NCI-H146 (cell line): ENCODE results near the gene DPP6.
"Not testable (repeated sequence)": the region's sequence is repeated elsewhere in the genome, so short reads cannot be mapped to it uniquely, and the experiment has no call there.

Experiments used
- DNase-seq: peaks from one replicate; lab custom pipeline; 2025; lab: John Stamatoyannopoulos, UW

Gene DPP6

DNA sequence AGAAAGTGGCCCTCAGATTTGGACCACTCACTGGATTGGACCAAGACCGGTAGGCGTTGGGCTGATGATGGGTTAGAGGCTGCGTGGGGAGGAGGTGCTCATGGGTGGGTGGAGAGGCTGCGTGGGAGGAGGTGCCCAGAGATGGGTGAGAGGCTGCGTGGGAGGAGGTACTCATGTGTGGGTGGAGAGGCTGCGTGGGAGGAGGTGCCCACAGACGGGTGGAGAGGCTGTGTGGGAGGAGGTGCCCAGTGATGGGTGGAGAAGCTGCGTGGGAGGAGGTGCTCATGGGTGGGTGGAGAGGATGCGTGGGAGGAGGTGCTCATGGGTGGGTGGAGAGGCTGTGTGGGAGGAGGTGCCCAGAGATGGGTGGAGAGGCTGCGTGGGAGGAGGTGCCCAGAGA, 604.4 kb downstream of the DPP6 start:
- no peak for DNase-seq

GRCh38 chr7:154666768-154667167, 614.6 kb downstream of the DPP6 start:
- no peak for DNase-seq

DNA sequence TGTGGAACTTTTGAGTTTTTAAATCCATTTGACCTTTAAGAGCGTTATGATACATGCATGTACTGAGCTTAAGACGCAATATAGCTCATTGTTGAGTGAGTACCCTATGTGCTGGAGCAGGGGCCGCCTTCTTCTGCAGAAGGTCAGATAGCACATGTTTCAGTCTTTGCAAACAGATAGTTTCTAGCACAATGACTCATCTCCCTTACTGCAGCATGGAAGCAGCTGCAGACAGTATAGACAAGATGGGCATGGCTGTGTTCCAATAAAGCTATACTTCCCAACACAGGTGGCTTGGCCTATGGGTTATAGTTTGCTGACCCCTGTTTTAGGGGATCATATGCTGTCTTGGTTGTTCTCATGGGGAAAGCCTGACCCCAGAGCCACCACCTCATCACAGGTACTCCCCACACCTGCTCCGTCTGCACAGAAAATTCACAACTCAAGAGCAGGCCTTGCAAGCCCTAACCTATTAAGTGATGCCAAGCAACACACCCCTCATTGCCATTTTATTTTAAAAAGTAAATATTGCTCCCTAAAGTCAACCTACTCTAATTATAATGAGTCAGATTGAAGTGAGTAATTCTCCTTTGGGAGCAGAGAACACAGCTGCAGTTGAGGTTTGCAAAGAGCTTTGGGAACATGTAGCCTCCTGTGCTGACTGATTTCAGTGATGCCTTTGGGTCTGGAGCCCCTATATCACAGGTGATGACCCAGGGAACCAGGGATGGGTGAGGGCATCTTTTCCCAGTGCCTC, 620.6 kb downstream of the DPP6 start:
- DNase-seq, result peak; percentile 21

DNA sequence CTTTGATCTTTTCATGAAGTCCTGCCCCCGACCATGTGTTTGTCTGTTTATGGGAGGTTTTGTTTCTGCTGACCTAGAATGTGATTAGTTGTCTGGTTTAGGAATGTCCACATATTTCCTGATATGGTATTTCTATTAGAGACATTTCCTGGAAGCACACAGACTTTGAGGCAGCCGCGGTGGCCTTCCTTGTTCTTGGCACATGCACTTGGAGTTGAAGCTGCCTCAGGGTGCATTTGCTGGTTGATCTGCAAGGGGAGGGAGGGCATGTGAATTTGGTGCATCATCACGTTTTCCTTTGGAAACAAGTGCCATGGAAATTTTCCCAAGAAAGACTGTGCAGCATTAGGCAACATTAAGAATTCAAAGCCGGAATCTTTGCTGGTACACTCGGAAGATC, 622.0 kb downstream of the DPP6 start:
- no peak for DNase-seq

- no peak for DNase-seq
Measured at GRCh38 chr7:154675560-154675959, 623.4 kb downstream of the DPP6 start.

DNA sequence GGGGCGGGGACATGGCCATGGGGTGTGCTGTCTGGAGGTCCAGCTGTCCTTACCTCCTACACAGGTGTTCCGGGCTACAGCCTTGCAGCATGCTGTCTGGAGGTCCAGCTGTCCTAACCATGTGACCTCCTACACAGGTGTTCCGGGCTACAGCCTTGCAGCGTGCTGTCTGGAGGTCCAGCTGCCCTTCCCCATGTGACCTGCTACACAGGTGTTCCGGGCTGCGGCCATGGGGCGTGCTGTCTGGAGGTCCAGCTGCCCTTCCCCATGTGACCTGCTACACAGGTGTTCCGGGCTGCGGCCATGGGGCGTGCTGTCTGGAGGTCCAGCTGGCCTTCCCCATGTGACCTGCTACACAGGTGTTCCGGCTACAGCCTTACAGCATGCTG, 623.8 kb downstream of the DPP6 start:
- DNase-seq, result peak; percentile 14

DNA sequence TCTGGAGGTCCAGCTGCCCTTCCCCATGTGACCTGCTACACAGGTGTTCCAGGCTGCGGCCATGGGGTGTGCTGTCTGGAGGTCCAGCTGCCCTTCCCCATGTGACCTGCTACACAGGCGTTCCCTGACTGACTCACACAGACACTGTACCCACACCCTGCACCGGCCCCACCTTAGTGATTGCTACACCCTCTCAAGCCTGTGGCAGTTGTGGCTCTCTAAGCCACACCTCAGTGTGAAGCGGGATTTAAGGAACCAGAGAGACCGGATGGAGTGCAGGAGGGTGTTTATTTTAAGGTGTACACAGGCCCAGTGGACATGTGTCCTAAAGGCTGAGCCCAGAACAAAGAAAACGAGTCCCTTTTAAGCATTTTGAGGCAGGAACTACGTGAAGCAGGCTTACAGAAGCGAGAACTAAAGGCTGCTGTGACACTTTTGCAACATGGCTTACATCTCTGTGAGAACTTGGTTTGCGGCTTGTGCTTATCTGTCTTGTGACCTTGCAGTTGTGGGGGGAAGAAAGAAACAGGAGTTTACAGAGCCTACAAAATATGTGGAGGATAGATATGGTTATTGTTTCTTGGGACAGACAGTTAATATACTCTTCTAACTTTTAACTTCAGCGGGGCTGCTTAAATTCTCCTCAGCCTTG, 624.4 kb downstream of the DPP6 start:
- no peak for DNase-seq

DNA sequence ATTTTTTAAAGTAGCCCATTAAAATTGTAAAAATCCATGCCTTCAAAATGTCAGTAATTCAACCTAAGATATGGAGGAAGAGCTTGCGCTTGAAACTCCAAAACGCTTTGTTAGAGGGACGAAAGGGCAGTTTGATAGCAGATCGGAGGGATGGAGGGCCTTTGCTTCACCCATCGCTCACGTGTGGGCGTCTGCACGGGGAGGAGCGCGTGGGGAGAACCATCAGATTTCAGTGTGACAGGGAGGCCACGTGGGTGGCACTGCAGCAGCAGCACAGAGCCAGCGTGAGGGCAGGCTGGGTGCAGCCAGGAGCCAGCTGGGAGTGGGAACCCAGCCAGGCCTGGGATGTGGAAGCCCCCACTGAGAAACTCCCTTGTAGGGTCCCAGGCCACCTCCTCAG, 625.3 kb downstream of the DPP6 start:
- no peak for DNase-seq

DNA sequence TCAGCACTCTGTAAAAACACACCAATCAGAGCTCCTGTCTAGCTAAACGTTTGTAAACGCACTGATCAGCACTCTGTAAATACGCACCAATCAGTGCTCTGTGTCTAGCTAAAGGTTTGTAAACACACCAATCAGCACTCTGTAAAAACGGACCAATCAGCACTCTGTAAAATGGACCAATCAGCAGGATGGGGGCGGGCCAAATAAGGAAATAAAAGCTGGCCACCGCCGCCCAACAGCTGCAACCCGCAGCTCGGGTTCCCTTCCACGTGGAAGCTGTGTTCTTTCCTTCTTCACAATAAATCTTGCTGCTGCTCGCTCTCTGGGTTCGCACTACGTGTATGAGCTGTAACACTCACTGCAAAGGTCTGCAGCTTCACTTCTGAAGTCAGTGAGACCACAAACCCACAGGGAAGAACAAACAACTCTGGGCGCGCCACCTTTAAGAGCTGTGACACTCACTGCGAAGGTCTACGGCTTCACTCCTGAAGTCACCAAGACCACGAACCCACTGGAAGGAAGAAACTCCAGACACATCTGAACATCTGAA, 625.9 kb downstream of the DPP6 start:
- DNase-seq, result not testable (repeated sequence)

- no peak for DNase-seq
Measured at GRCh38 chr7:154679379-154680053, 627.3 kb downstream of the DPP6 start.

GRCh38 chr7:154680894-154681659, 628.9 kb downstream of the DPP6 start:
- no peak for DNase-seq

- no peak for DNase-seq
Measured at GRCh38 chr7:154682003-154682402, 629.8 kb downstream of the DPP6 start.

GRCh38 chr7:154684666-154685563, 632.7 kb downstream of the DPP6 start:
- DNase-seq, result peak; percentile 78

GRCh38 chr7:154685564-154685901, 633.3 kb downstream of the DPP6 start:
- DNase-seq, result no peak

DNA sequence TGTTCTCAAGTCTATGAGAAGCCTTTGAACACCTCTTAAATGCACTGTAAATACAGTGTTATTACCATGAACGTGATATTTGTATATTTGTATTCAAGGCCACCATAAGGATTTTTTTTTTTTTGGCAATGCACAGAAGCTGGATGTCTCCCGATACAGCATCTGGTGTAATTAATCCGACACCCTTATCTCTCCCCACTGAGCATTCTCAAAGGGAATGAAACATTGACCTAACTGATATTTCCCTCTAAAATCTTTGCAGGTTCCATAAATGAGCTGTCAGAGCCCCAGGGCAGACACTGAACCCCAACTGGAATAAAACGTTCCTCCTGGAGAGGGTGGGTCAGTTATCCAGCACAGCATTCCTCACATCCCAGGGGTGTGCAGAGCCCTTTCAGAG, 634.1 kb downstream of the DPP6 start:
- DNase-seq, result peak; percentile 54

GRCh38 chr7:154688952-154689351, 636.8 kb downstream of the DPP6 start:
- no peak for DNase-seq

- DNase-seq, result no peak
Measured at GRCh38 chr7:154690411-154690810, 638.2 kb downstream of the DPP6 start.

GRCh38 chr7:154693661-154694060, 641.5 kb downstream of the DPP6 start:
- no peak for DNase-seq

DNA sequence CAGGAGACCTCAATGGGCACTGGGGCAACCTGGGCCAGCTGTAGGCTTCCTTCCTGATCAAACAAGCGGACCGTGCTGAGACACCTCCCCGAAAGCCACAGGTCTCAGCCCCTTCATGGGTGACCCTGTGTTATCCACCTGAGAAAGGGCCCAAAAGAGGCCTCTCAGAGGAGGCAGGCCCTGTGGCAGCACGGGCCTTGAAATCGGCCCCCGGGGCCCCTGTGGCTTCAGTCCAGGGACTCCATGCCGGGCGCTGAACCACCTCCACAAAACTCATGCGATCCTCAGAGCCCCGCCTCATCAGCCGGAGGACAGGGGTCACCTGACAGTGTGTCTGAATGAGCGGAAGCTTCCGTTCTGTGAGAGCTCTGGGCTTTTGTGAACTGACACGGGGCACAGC, 643.6 kb downstream of the DPP6 start:
- no peak for DNase-seq

GRCh38 chr7:154696556-154696955, 644.4 kb downstream of the DPP6 start:
- no peak for DNase-seq

DNA sequence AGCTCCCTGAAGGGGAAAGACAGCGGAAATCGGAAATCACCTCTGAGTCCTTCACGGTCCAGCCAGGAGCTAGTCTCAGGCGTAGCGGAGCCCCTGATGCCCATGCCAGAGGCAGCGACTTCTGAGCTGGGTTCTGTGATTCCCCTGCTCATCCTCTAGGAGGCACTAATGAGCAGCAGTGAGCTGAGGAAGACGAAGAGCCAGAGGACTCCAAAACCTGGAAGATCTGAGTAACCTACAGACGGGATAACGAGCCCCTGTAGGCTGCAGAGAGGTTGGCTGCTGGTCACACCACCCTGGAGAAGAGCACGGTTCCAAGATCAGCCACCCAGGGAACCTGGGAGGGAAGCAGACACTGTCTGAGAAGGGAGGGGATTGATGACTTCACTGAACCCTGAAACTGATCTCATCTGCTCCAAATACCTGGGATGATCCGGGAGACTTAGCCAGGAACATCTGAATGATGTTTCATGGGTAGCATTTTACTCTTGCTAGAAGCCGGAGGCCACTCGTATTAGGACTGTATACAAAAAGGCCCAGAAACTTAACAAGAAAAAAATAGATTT, 646.6 kb downstream of the DPP6 start:
- peak; percentile 32 for DNase-seq
